Left ventricle myocardium inferior (tissue), 1 donor: ENCODE measurements around the gene PARVB. TPM values are rescaled to one million over a fixed set of nuclear protein-coding genes. Genes with fewer than 3 reads are reported as not detected.

Experiments
- DNase-seq: peaks from one replicate; pipeline ENCODE4 v3.0.0-alpha.2; 2020
- H3K27ac ChIP-seq: fragments of 200-600 bp; replicated peaks from 2 replicates; pipeline ENCODE4 v1.8.0; 2021
- H3K27me3 ChIP-seq: fragments of 200-600 bp; 2 replicates; pipeline ENCODE4 v1.8.0; 2021; ENCODE audit warnings: low read depth
- H3K36me3 ChIP-seq: fragments of 200-600 bp; 2 replicates; pipeline ENCODE4 v1.8.0; 2021
- H3K4me1 ChIP-seq: fragments of 200-600 bp; 2 replicates; pipeline ENCODE4 v1.8.0; 2021
- H3K4me3 ChIP-seq: fragments of 200-600 bp; 2 replicates; pipeline ENCODE4 v1.8.0; 2021; ENCODE audit warnings: mild to moderate bottlenecking, moderate library complexity
- H3K9me3 ChIP-seq: fragments of 200-600 bp; replicated peaks from 2 replicates; pipeline ENCODE4 v1.8.0; 2021
- intact Hi-C: fragments of 100-400 bp; cut with micrococcal nuclease; formaldehyde crosslinking; loops from one replicate; pipeline ENCODE4 v1.11.0; 2022
- total RNA-seq: library from RNA; stranded (reverse); fragmentation: NEBNext Ultra II Directional; extraction: Animal tissue kit (Norgen Biotek cat#: 25700); gene quantifications from one replicate; pipeline ENCODE4 v1.2.1, GENCODE V29; 2021
- TF ChIP-seq, protein P1 (sequence below): fragments of 200-600 bp; IDR thresholded peaks from 2 replicates; pipeline ENCODE4 v1.8.0; 2021; ENCODE audit warnings: antibody characterized with exemption, mild to moderate bottlenecking, borderline replicate concordance
- donor health status: DM: no; HTN: yes; CAD: no; lungs with severe emphysema.

The PARVB gene
- total RNA-seq, 1 donor from 2014 or later, result 155 TPM

DNA sequence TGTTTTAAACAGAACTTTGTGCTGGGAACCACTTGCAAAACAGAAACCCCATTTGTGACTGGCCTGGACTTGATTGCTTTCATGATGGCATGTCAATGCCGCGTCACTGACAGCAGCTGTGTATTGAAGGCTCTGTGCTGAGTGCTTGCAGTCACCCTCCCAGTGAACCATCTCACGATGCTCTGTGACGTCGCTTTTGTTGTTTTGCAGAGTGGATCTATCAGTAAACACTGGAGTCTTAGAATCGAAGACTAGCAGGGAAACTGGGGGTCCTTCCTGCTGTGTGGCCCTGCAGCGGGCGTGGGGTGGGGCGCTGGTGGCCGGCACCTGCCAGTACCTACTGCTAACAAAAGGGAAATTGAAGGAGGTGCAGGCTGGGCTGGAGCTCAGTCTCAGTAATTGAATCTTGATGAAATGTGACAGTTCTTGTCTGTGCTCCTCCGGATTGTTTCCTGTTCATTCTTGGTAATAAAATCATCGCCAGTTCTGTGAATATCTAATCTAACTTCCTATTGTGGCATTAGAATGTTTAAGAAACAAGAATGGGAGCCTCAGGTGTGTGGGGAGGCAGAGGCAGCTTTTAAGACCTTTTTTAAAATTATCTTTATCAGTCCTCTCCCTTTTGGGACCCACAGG lies 106.1 kb downstream of the PARVB start:
- no peak for DNase-seq
- Histone ChIP-seq H3K4me1 (peaks cover 68% of the 10 kb centered on the region), H3K36me3 (peaks cover 52% of the 10 kb centered on the region), H3K27ac (no peak overlapping the region), H3K4me3 (no peak overlapping the region), H3K27me3 (no peaks in the 10 kb centered on the region), H3K9me3 (peaks cover 17% of the 10 kb centered on the region)
- TF ChIP-seq, protein P1, sequence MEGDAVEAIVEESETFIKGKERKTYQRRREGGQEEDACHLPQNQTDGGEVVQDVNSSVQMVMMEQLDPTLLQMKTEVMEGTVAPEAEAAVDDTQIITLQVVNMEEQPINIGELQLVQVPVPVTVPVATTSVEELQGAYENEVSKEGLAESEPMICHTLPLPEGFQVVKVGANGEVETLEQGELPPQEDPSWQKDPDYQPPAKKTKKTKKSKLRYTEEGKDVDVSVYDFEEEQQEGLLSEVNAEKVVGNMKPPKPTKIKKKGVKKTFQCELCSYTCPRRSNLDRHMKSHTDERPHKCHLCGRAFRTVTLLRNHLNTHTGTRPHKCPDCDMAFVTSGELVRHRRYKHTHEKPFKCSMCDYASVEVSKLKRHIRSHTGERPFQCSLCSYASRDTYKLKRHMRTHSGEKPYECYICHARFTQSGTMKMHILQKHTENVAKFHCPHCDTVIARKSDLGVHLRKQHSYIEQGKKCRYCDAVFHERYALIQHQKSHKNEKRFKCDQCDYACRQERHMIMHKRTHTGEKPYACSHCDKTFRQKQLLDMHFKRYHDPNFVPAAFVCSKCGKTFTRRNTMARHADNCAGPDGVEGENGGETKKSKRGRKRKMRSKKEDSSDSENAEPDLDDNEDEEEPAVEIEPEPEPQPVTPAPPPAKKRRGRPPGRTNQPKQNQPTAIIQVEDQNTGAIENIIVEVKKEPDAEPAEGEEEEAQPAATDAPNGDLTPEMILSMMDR, result no peak
- intact Hi-C loops, result no loop called here

DNA sequence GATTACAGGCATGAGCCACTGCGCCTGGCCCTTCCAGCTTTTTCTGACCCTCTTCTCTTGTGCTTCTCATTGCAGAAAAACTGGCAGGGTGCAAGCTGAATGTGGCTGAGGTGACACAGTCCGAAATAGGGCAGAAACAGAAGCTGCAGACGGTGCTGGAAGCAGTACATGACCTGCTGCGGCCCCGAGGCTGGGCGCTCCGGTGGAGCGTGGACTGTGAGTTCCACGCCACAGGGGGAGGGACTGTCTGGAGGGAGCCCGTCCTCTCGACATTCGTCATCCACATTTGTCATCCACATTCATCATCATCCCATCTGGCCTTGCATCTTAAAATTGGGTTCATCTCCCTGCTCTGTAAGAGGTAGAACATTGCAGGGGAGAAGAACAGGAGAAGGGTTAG lies 107.3 kb downstream of the PARVB start:
- Histone ChIP-seq H3K4me3 (no peak overlapping the region), H3K36me3 (peaks cover 60% of the 10 kb centered on the region), H3K27me3 (no peaks in the 10 kb centered on the region), H3K9me3 (peaks cover 12% of the 10 kb centered on the region), H3K27ac (no peak overlapping the region), H3K4me1 (peaks cover 68% of the 10 kb centered on the region)
- DNase-seq, result no peak
- TF ChIP-seq, protein P1, result no peak
- intact Hi-C loops, result no loop called here

DNA sequence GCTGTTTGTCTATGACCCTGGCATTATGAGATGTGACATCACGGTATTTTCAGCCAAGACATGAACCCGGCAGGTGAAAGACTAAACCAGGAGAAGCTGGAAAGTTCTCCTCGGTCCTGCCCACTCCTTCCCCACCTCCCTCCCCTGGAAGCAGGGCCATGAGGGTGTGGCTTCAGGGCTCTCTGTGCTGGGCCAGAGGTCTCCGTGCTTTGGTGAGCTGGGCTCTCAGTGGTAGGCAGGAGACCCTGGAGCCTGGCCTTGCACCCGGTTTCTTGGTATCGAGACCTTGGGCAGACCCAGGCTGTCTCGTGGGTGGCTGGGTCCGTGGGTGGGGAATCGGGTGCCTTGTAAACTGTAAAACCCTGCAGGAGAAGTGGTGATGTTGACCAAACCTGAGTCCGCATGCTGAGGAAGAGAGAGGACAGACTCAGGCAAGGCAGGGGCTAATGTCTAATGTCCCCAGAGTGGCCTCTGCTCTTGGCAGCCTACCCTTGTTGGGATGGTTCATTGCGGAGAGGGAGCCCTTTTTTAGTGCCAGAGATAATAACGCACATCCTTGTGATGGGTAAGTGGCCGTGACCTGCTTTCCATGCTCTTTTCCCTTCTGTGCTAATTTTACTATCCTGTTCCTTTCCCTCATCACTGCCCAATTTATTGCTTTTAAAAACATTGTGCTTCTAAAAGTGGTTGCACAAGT lies 108.0 kb downstream of the PARVB start:
- peaks cover 61% of the 10 kb centered on the region for H3K36me3 ChIP-seq
- H3K27ac ChIP-seq, result no peak overlapping the region
- peaks cover 12% of the 10 kb centered on the region for H3K9me3 ChIP-seq
- no peak for DNase-seq
- TF ChIP-seq, protein P1, result no peak
- H3K4me1 ChIP-seq, result peaks cover 62% of the 10 kb centered on the region
- H3K27me3 ChIP-seq, result no peaks in the 10 kb centered on the region
- no peak overlapping the region for H3K4me3 ChIP-seq
- intact Hi-C loops, result no loop called here

DNA sequence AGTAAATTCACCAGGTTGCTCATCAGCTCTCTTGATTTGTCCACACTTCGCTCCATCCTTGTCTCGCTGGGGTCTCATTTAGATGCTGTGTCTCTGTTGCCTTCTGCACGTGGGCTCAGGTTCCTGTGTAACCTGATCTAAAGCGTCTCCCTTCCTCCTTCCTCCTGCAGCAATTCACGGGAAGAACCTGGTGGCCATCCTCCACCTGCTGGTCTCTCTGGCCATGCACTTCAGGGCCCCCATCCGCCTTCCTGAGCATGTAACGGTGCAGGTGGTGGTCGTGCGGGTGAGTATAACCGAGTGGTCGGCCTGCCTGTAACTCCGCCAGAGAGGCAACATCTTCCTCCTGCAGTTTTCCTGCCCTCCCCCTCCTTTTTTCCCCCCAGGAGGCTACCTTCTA lies 108.6 kb downstream of the PARVB start:
- no peak overlapping the region for H3K4me3 ChIP-seq
- H3K27me3 ChIP-seq, result no peaks in the 10 kb centered on the region
- H3K9me3 ChIP-seq, result peaks cover 16% of the 10 kb centered on the region
- peaks cover 56% of the 10 kb centered on the region for H3K4me1 ChIP-seq
- intact Hi-C loops, result no loop called here
- TF ChIP-seq, protein P1, result no peak
- H3K36me3 ChIP-seq, result peaks cover 67% of the 10 kb centered on the region
- DNase-seq, result no peak
- H3K27ac ChIP-seq, result no peak overlapping the region

DNA sequence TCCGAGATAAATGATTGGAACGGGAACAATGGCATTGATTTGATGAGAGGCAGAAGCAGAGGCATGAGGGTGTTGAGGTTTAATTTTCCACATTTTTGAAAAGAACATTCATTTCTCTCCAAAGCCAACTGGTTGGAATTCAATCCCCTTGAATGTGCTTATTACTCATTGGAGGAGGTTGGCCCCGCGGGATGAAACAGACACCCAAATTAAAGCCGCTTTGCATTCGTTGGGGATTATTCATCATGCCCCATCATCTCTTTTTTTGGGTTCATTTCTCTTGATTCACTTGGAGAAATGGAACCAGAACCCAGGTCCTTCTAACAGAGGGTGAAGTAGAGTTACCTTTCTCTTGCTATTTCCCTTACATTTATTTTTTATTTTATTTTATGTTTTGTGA lies 109.1 kb downstream of the PARVB start:
- TF ChIP-seq, protein P1, result no peak
- intact Hi-C loops, result no loop called here
- Histone ChIP-seq H3K27me3 (no peaks in the 10 kb centered on the region), H3K9me3 (peaks cover 19% of the 10 kb centered on the region), H3K27ac (no peak overlapping the region), H3K36me3 (peaks cover 71% of the 10 kb centered on the region), H3K4me3 (no peak overlapping the region), H3K4me1 (peaks cover 52% of the 10 kb centered on the region)
- no peak for DNase-seq
